Ureter (tissue), 1 donor: ENCODE data around the gene LPCAT1. TPM values are rescaled to one million over a fixed set of nuclear protein-coding genes. Genes with fewer than 3 reads are reported as not detected.

Experiments
- DNase-seq: peaks from one replicate; pipeline ENCODE4 v3.0.0-alpha.2; 2020; ENCODE audit warnings: low spot score
- total RNA-seq: library from RNA; stranded (reverse); gene quantifications from one replicate; pipeline ENCODE4 v1.2.4, GENCODE V29; 2023
- donor health status: DM: yes; HTN: yes; CAD: no.

LPCAT1 gene
- total RNA-seq, 1 donor from 2014 or later = 48.0 TPM

DNA sequence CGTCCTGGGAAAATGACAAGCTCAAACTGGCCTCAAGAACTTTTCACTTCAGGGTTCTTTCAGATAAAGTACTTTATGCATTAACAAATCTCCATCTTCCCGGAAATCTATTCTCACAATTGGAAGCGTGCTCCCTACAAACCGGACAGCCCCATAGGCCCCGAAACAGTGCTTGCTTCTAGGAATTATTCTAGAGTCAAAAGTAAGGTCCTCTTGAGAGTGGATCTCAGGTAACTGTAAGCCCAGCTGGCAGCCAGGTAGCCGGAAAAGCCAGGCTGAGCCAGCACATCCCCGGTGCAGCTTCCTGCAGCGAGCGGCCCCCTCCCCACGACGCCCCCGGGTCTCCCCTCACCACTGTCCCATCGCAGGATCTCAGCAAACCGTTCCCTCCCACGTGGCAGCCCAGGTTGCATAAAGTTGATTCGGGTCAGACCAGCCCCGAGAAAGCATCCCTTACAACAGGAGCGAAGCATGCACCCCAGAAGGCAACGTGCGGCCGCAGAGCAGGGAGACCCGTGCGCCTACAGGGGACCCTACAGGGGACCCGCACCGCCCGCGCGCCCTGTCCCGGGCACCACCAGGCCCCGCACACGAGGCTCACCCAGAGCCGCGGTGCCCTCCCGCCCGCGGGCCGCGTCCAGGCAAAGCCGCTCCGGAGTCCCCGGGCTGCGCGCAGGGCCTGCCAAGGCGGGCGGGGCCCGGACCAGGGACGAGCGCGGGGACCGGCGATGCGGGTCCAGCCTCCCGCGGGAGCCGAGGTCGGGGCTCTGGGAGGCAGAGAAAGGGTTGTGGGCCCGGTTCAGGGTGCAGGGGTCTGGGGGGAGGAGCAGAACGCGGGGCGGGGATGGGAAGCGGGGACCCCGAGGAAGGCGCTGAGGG lies 920 bp downstream of the LPCAT1 start:
- DNase-seq = peak; percentile 41

- peak; percentile 40 for DNase-seq
Observed at GRCh38 chr5:1521671-1522600, 1.8 kb downstream of the LPCAT1 start.

- DNase-seq = no peak
Observed at GRCh38 chr5:1520791-1521453, 2.8 kb downstream of the LPCAT1 start.

- DNase-seq = peak; percentile 32
Observed at GRCh38 chr5:1519631-1520210, 4.0 kb downstream of the LPCAT1 start.

DNA sequence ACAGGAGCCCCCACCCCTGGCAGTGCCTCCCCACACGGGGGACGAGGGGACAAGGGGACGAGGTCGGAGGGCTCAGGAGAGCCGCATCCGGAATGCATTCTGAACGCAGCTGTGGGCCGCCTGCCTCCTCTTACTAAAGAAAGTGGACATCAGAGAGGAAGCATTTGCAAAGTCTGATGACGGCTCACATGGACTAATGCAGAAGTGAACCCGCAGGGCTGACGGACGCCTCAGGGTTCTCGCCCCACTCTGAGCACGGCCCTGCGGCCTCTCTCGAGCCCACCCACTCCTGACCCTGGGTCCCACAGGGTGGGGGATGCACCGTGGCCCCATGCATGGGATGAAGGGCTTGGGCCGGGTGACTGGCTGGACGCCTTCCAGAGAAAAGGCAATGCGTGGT lies 5.9 kb downstream of the LPCAT1 start:
- peak; percentile 41 for DNase-seq

GRCh38 chr5:1516615-1517601 lies 6.9 kb downstream of the LPCAT1 start:
- peak; percentile 37 for DNase-seq

DNA sequence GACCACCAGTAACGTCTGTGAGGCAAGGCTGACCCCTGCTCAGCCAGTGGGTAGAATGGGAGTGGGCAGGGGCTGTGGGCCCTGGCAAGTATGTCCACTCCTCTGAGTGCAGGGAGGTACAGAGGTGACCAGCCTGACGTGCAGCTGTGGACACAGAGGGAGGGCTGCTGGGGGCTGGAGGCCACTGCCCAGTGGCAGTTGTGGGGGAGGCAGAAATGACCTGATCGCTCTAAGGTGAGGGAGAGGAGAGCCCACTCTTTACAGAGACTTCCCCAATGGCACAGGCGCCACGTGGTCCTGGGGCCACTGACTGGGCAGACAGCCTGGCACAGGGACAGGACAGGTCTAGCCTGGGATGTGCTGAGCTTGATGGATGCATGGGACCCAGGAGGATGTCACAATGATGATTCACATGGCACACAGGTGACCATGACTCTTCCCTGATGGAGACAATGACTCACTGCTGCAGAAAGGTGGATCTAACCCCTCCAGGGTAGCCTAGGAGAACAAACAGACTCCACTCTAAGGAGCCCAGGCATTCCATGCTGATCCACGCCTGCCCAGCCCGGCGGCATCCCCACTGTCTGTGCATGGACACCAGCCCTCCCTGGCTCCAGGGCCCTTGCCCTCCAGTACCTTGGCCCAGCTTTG lies 7.7 kb downstream of the LPCAT1 start:
- peak; percentile 38 for DNase-seq

DNA sequence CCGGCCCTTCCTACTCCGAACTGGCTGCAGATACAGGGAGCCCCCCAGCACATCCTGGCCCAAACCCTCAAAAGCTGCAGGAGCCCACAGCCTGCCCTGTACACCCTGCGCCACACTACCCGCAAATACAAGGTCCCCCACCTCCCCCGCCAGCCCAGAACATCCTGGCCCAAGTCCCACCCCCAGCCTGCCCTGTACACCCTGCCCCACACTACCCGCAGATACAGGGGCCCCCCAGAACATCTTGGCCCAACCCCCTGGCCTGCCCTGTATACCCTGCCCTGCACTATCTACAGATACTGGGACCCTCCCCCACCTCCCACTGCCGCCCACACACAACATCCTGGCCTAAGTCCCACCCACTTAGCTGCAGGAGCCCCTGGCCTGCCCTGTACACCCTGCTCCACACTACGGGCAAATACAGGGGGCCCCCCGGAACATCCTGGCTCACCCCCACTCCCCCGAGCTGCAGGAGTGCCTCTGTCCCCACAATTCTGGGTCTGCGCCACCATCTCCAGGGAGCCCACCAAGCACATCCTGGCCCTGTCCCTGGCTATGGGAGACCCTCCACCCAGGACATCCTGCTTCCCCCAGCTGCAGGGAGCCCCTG lies 8.3 kb downstream of the LPCAT1 start:
- DNase-seq = peak; percentile 37

DNA sequence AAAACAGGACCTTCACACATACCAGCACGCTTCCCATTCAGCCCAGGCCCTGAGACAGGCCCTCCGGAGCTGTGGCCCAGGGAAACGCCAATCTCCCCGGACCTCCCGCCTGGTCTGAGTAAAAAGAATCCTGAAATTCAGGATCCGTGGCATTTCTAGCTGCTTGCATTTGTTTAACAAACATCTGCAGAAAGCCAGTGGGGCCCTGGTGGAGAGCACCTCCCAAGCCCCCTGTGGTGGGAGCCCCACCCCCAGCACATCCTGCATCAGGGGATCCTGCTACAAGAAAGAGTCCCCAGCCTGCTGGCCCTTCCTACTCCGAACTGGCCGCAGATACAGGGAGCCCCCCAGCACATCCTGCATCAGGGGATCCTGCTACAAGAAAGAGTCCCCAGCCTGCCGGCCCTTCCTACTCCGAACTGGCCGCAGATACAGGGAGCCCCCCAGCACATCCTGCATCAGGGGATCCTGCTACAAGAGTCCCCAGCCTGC lies 8.9 kb downstream of the LPCAT1 start:
- DNase-seq = peak; percentile 45

GRCh38 chr5:1514027-1514818 lies 9.5 kb downstream of the LPCAT1 start:
- DNase-seq = peak; percentile 40

DNA sequence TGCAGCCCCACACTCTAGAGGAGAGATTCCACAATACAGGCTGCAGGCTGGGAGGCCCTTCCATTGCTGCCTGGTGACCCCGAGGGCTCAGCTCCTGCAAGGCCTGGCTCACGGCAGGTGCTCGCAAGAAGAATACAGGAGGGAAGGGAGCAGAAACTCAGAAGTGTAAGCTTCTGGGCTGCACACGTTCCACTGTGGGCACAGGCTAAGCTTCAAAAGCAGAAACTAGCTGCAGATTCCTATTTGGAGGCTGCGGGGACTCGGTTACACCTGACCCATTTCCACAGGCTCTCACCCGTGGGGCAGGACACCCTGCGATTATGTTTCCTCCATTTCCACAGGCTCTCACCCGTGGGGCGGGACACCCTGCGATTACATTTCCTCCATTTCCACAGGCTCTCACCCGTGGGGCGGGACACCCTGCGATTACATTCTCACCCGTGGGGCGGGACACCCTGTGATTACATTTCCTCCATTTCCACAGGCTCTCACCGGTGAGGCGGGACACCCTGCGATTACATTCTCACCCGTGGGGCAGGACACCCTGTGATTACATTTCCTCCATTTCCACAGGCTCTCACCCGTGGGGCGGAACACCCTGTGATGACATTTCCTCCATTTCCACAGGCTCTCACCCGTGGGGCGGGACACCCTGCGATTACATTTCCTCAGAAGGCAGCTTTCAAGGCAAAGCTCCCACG lies 10.3 kb downstream of the LPCAT1 start:
- peak; percentile 26 for DNase-seq

DNA sequence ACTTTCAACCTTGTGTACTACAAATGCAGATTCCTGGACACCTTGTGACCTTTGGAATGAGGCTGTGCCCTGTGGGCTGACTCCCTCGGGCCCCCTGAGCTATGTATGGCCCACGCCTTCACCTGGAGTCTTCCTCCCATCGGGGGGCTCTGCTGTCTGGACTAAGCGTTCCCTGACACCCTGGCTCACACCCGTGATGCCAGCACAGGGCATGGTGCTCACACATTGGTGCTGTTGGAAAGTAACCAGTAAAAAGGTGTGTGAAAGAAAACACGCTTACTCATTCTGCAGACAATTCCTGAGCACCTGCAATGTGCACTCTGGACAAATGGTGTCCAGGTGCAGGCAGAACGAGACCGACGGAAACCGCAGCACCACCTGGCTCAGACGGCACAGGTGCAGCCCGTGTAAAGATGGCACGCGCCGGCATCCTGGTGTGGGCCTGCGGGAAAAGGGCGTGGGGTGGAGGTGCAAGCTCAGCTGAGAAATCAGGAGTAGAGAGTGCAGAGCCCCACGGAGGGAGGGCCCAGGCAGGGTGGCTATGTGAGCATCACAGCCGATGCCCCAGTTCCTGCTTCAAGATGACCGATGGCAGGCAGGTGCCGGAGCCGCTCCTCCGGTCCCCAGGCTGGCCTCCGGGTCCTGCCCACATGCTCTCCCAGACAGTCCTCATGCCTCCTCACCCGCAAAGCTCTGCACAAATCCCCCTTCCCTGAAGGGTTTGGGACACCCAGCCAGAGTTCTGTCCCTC lies 11.0 kb downstream of the LPCAT1 start:
- peak; percentile 30 for DNase-seq

GRCh38 chr5:1511651-1512540 lies 11.9 kb downstream of the LPCAT1 start:
- DNase-seq = peak; percentile 34

- peak; percentile 39 for DNase-seq
Observed at GRCh38 chr5:1511048-1511447, 12.7 kb downstream of the LPCAT1 start.

DNA sequence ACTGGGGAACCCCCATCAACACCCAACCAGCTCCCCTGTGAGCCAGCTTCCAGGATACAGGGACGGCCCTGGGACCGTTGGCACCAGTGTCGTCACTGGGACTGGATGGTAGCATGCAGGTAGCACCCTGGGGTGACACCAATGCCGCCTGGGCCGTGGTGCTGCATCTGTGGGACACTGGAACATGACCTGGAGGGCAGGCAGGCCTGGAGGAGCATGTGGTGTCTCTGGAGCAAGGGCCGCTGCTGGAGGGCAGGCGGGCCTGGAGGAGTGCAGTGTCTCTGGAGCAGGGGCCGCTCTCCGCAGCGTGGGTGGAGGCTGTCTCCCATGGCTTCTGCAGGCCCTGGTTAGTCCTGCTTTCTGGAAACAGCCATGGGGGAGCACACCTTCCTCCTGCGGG lies 13.1 kb downstream of the LPCAT1 start:
- DNase-seq = no peak

GRCh38 chr5:1510151-1510561 lies 13.6 kb downstream of the LPCAT1 start:
- DNase-seq = no peak
